Progenitor cell of endocrine pancreas (in vitro differentiated cells): ENCODE measurements around the gene POTEB3. TPM values are rescaled to one million over a fixed set of nuclear protein-coding genes. Genes with fewer than 3 reads are reported as not detected.
"Not testable (repeated sequence)": the region's sequence is repeated elsewhere in the genome, so short reads cannot be mapped to it uniquely, and the experiment has no call there.

ENCODE experiments used
- DNase-seq: peaks from one replicate; pipeline ENCODE4 v3.0.0; 2021; ENCODE audit warnings: low spot score; ENCODE audit not compliant: unreplicated experiment
- H3K27ac Mint-ChIP-seq: 2 replicates; pipeline ENCODE4 v1.8.0; 2021; ENCODE audit warnings: mild to moderate bottlenecking, moderate library complexity, mixed read lengths
- H3K27me3 Mint-ChIP-seq: 2 replicates; pipeline ENCODE4 v1.8.0; 2021; ENCODE audit warnings: mixed read lengths
- H3K36me3 Mint-ChIP-seq: 2 replicates; pipeline ENCODE4 v1.8.0; 2022; ENCODE audit warnings: mixed read lengths; ENCODE audit not compliant: insufficient read depth
- H3K4me1 Mint-ChIP-seq: 2 replicates; pipeline ENCODE4 v1.8.0; 2021; ENCODE audit warnings: low read depth, mixed read lengths
- H3K4me3 Mint-ChIP-seq: 2 replicates; pipeline ENCODE4 v1.8.0; 2021; ENCODE audit warnings: low read depth, mild to moderate bottlenecking, moderate library complexity, mixed read lengths
- H3K9me3 Mint-ChIP-seq: 2 replicates; pipeline ENCODE4 v1.8.0; 2021; ENCODE audit warnings: low read depth, mixed read lengths
- long read RNA-seq: library from polyadenylated mRNA; unstranded; transcript quantifications from one replicate; pipeline ENCODE4 v2.0.0, GENCODE V29; 2020
- total RNA-seq: library from RNA; stranded (reverse); gene quantifications from 2 replicates; pipeline ENCODE4 v1.2.1, GENCODE V29; 2021

The POTEB3 gene
- not detected in 2 replicates for total RNA-seq
- long read RNA-seq: 0 reads

GRCh38 chr15:21440399-21440798 lies at the start of gene POTEB3:
Gene POTEB3 (minus strand): TSS chr15:21440499. CDS start chr15:21440011, 488 bp downstream.
- DNase-seq, H3K27ac Mint-ChIP-seq, H3K4me3 Mint-ChIP-seq, H3K9me3 Mint-ChIP-seq, H3K27me3 Mint-ChIP-seq, H3K4me1 Mint-ChIP-seq, H3K36me3 Mint-ChIP-seq: not testable (repeated sequence)

- H3K27ac Mint-ChIP-seq, H3K27me3 Mint-ChIP-seq, H3K36me3 Mint-ChIP-seq, H3K4me3 Mint-ChIP-seq, DNase-seq, H3K9me3 Mint-ChIP-seq, H3K4me1 Mint-ChIP-seq: not testable (repeated sequence)
Measured at GRCh38 chr15:21453683-21454082, 13.4 kb upstream of the POTEB3 start.

GRCh38 chr15:21451920-21452563 lies 11.7 kb upstream of the POTEB3 start:
- not testable (repeated sequence) for H3K27me3 Mint-ChIP-seq, H3K9me3 Mint-ChIP-seq, H3K36me3 Mint-ChIP-seq, H3K4me3 Mint-ChIP-seq, H3K4me1 Mint-ChIP-seq, H3K27ac Mint-ChIP-seq, DNase-seq

GRCh38 chr15:21451487-21451886 lies 11.2 kb upstream of the POTEB3 start:
- not testable (repeated sequence) for H3K27ac Mint-ChIP-seq, DNase-seq, H3K27me3 Mint-ChIP-seq, H3K9me3 Mint-ChIP-seq, H3K36me3 Mint-ChIP-seq, H3K4me1 Mint-ChIP-seq, H3K4me3 Mint-ChIP-seq

GRCh38 chr15:21407366-21407765 lies 32.9 kb downstream of the POTEB3 start:
- not testable (repeated sequence) for H3K4me1 Mint-ChIP-seq, DNase-seq, H3K9me3 Mint-ChIP-seq, H3K4me3 Mint-ChIP-seq, H3K27me3 Mint-ChIP-seq, H3K27ac Mint-ChIP-seq, H3K36me3 Mint-ChIP-seq

GRCh38 chr15:21401531-21401930 lies 38.8 kb downstream of the POTEB3 start:
- DNase-seq, H3K4me1 Mint-ChIP-seq, H3K36me3 Mint-ChIP-seq, H3K9me3 Mint-ChIP-seq, H3K4me3 Mint-ChIP-seq, H3K27ac Mint-ChIP-seq, H3K27me3 Mint-ChIP-seq: not testable (repeated sequence)

GRCh38 chr15:21399111-21399510 lies 41.2 kb downstream of the POTEB3 start:
- not testable (repeated sequence) for H3K36me3 Mint-ChIP-seq, H3K27ac Mint-ChIP-seq, H3K27me3 Mint-ChIP-seq, H3K4me3 Mint-ChIP-seq, DNase-seq, H3K4me1 Mint-ChIP-seq, H3K9me3 Mint-ChIP-seq

- H3K4me1 Mint-ChIP-seq, H3K9me3 Mint-ChIP-seq, H3K27me3 Mint-ChIP-seq, H3K36me3 Mint-ChIP-seq, H3K27ac Mint-ChIP-seq, DNase-seq, H3K4me3 Mint-ChIP-seq: not testable (repeated sequence)
Measured at GRCh38 chr15:21398511-21398910, 41.8 kb downstream of the POTEB3 start.

- not testable (repeated sequence) for H3K36me3 Mint-ChIP-seq, H3K4me1 Mint-ChIP-seq, H3K4me3 Mint-ChIP-seq, H3K27ac Mint-ChIP-seq, H3K27me3 Mint-ChIP-seq, H3K9me3 Mint-ChIP-seq, DNase-seq
Measured at GRCh38 chr15:21397656-21398055, 42.6 kb downstream of the POTEB3 start.

- not testable (repeated sequence) for H3K9me3 Mint-ChIP-seq, H3K4me1 Mint-ChIP-seq, H3K27ac Mint-ChIP-seq, DNase-seq, H3K36me3 Mint-ChIP-seq, H3K27me3 Mint-ChIP-seq, H3K4me3 Mint-ChIP-seq
Measured at GRCh38 chr15:21397186-21397585, 43.1 kb downstream of the POTEB3 start.

GRCh38 chr15:21385961-21386360 lies 54.3 kb downstream of the POTEB3 start:
- H3K4me1 Mint-ChIP-seq, H3K27ac Mint-ChIP-seq, H3K27me3 Mint-ChIP-seq, H3K36me3 Mint-ChIP-seq, DNase-seq, H3K9me3 Mint-ChIP-seq, H3K4me3 Mint-ChIP-seq: not testable (repeated sequence)

GRCh38 chr15:21383866-21384485 lies 56.3 kb downstream of the POTEB3 start:
- not testable (repeated sequence) for H3K27ac Mint-ChIP-seq, H3K27me3 Mint-ChIP-seq, H3K9me3 Mint-ChIP-seq, DNase-seq, H3K36me3 Mint-ChIP-seq, H3K4me1 Mint-ChIP-seq, H3K4me3 Mint-ChIP-seq

- H3K9me3 Mint-ChIP-seq, H3K27ac Mint-ChIP-seq: not testable (repeated sequence)
Measured at GRCh38 chr15:21373682-21374081, 66.6 kb downstream of the POTEB3 start.

GRCh38 chr15:21369177-21369576 lies 71.1 kb downstream of the POTEB3 start:
- not testable (repeated sequence) for H3K9me3 Mint-ChIP-seq, H3K36me3 Mint-ChIP-seq, H3K4me1 Mint-ChIP-seq, H3K4me3 Mint-ChIP-seq, H3K27me3 Mint-ChIP-seq, H3K27ac Mint-ChIP-seq, DNase-seq

More at GRCh38 chr15:21373682-21374081, 66.6 kb downstream of the POTEB3 start:
- H3K27me3 Mint-ChIP-seq, H3K36me3 Mint-ChIP-seq, H3K4me3 Mint-ChIP-seq, DNase-seq, H3K4me1 Mint-ChIP-seq: not testable (repeated sequence)
